HG03558 (cell line): Measurements from ENCODE around the gene CNOT4.
"Not testable (repeated sequence)": the region's sequence is repeated elsewhere in the genome, so short reads cannot be mapped to it uniquely, and the experiment has no call there.

Source experiments
- ATAC-seq: cut with Tn5 transposase; IDR thresholded peaks from one replicate; pipeline ENCODE4 v1.9.1; 2021; ENCODE audit warnings: moderate number of reproducible peaks; ENCODE audit not compliant: unreplicated experiment; ENCODE audit errors: extremely low read depth

The CNOT4 gene

DNA sequence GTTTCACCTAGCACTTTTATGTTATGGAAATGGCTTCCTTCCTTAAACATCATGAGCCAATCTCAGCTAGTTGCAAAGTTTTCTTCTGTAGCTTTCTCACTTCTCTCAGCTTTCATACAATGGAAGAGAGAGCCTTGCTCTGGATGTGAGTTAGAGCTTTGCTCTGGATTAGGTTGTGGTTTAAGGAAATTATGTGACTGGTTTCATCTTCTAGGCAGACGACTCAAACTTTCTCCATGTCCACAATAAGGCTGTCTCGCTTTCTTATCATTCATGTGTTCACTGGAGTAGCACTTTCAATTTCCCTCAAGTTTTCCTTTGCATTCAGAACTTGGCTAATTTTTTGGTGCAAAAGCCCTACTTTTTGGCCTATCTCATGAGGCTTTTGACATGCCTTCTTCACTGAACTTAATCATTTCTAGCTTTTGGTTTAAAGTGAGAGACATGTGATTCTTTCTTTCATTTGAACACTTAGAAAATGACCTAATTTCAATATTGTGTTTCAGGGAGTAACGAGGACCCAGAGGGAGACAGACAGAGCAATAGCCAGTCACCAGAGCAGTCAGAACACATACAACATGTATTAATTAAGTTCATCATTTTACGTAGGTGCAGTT is 49.8 kb downstream of the CNOT4 start:
- ATAC-seq: no peak

DNA sequence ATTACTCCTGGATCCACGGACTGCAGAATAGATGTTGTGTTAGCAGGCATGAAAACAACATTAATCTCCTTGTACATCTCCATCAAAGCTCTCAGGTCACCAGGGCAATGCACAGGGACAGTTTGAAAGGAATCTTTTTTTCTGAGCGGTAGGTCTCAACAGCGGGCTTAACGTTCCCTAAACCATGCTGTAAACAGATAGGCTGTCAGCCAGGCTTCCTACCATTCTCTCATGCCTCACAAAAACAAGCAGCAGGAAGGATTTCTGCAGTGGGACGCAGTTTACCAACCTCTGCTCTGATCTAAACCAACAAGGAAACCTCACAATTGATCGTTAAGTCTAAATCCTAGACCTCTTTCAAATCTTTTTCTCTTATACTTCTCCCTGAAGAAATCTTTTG is 50.8 kb downstream of the CNOT4 start:
- no peak for ATAC-seq

DNA sequence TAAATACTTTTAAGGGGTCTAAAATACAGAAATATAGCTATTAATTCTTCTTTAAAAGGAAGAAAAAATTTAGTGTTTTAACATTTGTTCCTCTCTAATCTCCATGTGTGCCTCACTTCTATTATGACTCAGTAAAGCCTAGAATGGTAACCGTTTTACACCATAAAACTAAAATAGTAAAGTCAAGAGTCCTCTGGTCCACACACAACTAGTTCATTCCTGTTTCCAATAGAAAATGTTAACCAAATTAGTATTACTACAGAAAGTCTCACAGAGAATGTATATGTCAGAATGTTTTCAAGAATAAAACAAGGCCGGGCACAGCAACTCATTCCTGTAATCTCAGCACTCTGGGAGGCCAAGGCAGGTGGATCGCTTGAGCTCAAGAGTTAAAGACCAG is 55.8 kb downstream of the CNOT4 start:
- no peak for ATAC-seq

DNA sequence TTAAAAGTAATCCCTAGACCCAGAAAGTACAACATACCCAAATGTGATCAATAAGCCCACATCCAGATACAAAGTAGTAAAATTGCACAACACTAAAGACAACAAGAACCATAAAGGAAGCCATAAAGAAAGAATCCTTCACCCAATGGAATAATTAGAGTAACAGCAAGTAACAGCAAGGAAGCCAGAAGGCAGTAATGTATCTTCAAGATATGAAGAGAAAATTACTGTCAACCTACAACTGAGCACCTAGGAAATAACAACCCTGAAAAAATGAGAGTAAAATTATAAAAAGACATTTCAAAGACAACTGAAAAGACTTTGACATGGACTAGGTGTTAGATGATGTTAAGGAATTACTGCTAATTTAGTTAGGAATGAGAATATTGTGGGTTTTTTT is 60.5 kb downstream of the CNOT4 start:
- ATAC-seq: no peak

DNA sequence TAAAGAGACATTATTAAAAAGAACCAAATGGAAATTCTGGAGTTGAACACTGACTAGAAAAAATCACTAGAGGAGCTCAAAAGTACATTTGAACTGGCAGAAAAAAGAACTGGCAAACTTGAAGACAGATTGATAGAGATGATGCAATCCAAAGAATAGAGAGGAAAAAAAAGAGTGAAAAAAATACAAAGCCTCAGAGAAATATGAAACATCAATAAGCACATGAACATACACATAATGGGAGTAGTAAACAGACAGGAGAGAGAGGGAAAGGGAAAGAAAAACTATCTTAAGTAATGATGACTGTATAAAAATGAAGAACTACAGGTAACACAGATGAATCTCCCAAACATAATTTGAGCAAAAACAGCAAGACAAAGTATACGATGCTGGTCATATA is 61.1 kb downstream of the CNOT4 start:
- ATAC-seq: no peak

DNA sequence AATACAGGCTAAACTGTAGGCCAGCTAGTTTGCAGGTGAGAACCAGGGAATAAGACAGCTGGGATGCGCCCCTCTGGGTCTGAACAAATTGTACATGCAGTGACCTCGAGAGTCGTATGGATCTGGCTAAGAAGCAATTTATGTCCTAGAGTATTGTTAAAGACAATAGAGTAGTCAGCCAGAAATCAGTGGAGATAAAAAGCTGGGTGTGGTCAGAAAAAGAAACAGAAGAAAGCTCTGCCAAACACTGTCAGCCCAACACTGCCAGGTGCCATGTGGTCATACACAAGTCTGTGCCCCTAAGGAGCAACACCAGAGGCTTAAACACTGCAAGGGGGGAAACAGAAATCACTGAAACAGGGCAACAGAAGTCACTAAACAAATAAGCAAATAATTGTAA is 62.2 kb downstream of the CNOT4 start:
- ATAC-seq: no peak

DNA sequence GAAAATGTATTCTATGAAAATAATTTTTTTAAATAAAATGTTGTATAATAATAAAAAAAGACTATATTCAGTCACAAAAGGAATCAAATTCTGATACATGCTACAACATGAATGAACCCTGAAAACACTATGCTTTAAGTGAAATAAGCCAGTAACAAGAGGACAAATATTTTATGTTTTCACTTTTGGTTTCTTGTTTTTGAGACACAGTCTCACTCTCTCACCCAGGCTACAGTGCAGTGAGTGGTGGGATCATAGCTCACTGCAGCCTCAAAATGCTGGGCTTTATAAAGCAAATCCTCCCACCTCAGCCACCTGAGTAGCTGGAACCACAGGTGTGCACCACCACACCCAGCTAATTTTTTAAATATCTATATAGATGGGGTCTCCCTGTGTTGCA is 64.2 kb downstream of the CNOT4 start:
- ATAC-seq: no peak

DNA sequence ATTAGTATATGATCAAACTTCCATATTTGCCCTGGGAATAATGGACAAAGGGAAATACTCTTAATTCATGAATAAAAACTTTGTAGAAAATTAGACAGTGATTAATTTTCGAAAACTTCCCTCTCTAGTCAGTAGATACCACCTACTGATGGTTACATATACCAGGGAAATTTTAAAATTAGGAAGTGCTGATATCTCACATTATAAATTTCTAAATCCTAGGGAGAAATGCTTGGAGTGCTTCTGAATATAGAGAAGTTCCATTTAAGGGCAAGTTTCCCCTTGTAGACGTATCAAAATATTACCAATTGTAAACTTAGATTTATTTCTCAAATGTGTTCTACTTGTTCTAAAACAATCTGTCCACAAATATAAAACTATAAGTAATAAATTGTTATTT is 64.6 kb downstream of the CNOT4 start:
- ATAC-seq: not testable (repeated sequence)

DNA sequence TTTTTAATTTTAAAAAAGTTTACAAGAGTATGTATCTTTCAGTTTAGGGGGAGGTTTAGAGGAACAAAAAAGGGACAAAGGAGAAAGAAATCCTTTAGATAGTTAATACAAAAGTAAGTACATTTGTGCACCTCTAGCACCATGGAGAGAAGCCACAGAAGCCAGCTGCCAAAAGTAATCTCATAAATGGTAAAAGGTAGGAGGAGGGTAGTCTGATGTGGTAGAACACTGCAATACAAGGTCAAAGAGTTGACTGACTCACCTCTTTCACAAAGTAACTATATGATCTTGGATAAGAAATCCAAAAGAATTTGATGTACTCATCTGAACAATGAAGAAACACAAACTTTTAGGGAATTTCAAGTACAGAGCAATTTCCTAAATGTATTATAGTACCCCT is 68.1 kb downstream of the CNOT4 start:
- no peak for ATAC-seq

DNA sequence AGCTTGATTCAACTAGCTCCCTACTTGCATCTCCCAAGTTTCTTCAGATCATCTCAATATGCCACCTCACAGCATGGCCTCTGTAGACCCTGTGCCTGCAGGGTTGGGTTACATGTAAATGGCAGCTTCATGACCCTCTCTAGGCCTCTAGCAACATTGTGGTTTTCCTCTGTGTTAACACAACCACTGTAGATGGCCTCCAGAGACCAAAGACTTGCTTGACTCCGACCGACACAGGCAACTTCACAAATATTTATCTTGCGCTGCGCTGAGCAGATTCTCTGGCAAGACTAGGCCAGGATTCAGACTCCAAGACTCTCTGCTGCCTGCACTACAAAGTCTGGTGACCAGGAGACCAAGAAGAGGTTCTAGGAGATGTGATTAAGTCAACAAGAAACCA is 75.9 kb downstream of the CNOT4 start:
- no peak for ATAC-seq

DNA sequence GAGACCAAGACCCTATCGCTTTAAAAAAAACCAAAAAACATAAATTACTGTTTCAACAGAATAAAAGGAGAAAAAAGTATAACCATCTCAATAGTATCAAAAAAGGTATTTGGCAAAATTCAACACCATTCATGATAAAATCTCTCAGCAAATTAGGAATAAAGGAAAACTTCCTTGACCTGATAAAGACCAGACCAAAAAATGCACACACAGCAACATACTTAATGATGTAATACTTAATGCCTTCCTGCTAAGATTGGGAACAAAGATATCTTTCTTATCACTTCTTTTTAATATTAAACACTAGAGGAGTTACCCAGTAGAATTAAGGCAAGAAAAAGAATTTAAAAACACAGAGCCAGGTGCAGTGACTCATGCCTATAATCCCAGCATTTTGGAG is 79.3 kb downstream of the CNOT4 start:
- ATAC-seq: no peak

DNA sequence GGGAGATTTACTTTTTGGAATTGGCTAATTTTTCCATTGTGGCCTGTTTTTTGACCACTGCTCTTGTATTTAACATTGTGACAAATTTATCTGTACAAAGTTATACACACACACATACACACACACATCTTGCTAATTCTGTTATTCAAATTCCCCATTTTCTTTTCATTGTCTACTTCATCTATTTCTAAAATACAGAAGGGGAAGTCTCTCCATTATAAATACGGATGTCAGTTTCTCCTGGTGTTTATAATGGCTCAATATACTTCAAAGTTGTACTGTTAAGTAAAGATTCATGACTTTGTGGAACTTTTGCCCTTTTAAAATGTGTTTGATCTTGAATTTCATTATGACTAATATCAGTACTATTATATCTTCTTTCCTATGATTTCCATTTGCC is 81.0 kb downstream of the CNOT4 start:
- ATAC-seq: no peak

DNA sequence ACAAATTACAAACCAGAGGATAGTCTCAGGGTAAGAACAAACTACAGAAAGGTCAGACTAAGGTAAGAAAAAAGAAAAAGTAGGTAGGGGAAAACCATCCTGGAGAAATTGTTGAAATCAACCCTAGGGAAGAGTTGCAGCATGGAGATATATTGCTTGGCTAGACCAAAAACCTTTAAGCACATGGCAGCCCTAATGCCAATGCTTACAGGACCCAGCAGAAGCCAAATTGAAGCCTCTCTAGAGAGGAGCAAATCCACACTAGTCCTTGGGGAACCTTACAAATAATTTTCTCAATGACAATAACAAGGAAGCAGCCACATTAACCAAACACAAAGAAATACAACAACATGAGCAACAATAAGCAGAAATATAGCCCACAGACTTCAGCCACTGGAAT is 81.9 kb downstream of the CNOT4 start:
- no peak for ATAC-seq

DNA sequence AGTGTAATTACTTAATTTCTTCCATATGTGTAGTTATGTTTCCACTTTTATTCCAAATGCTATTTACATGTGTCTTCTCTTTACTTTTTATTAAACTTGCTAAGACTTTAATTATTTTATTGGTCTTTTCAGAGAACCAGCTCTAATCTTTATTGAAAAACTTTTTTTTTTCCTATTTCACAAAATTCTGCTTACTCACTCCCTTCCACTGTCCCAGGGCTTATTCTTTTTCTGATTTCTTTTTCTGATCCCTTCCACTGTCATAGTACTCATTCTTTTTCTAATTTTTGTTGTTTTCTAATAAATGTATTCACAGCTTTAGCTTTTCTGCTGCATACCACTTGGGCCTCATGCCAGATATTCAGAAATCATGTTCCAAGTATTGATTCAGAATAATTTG is 82.7 kb downstream of the CNOT4 start:
- ATAC-seq: no peak

DNA sequence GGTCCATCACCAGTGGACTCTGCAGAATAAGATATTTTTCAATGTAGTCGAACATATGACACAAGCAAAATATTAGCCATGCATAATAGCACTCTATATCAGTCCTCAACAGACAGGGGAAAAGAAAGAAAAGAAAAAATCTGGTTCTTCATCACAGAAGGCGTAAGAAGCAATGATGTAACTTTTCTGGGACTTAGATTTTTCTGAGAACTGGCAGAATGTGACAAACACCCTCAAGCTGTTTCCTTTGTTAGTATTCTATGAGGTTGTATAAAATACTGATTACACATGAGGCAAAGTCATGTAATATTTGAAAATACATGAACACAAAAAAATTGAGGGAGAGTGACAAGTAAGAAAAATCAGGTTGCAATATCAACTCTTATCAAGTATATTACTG is 84.9 kb downstream of the CNOT4 start:
- ATAC-seq: no peak

DNA sequence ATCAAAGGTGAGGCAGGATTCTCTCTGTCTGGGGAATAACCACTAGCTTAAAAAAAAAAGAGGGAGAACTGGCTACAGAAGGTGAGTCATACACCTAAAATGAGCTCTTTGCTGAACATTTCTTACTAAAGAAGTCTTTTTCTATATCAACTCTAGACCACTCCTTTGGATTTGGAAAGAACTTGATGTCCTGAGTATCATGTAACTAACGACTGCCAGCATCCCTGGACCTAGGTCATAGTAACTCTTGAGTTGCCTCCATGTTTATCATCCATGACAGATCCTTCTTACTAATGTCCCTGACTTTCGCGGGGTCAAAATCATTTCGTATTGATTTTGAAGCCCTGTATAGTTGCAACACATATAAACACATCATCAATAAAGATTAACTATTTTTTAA is 89.1 kb downstream of the CNOT4 start:
- ATAC-seq: no peak

DNA sequence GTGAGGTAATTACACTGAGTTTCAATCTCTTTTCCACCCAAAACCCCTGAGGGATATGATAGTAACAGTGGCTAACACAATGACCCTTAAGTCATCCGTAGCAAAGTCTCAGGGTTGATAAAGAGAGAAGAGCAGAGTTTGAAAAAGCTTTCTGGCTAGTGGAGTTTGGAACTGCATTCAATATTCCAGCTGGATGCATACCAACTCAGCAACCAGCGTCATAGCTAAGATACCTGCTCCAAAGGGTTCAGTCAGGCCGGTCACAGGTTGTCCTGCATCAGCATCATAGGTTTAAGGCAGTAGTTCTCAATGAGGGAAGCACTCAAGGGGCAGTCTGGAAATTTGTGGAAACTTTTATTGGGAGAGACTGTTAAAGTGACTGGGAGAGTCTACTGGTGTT is 93.5 kb downstream of the CNOT4 start:
- ATAC-seq: no peak

DNA sequence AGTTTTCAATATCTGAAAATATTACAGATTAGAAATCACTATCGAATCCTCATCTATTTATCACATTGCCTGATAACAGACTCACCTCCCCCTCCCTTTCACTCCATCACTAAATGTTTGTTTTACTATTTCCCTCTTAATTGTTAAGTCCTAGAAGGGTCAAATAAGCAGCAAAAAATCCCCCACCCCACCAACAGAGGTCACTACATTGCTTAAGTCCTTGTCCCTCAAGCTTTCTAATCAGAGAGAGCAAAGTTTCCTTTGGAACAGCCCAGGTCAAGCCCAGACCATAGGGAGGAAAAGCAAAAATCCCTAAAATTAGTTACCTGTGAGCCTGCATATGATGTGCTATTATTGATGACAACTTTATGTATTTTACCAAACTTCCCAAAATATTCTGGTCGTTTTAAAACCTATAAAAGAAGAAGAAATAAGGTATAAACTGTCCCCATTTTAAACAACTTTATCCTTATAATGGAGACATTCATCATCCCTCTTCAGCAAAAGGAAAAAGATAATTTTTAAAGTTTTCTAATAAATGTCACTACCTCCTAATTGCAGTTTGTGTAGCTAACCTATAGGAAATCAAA is 95.0 kb downstream of the CNOT4 start:
- ATAC-seq: no peak

DNA sequence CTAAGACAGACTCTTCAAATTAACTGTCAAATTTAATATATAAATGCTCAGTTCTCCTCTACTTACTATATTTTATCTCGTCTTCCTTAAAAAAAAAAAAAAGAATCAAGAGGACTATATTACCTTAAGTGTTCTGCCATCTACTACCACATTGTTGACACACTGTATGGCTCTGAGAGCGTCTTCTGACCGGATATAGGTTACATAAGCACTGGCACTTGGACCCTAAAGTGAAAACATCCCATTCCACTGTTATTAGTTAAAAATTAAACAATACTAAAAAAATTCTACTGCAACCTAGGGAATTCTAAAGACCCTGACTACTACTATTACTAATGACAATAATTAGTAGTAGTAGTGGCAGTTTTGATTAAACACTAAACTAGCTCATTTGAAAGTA is 95.7 kb downstream of the CNOT4 start:
- no peak for ATAC-seq

DNA sequence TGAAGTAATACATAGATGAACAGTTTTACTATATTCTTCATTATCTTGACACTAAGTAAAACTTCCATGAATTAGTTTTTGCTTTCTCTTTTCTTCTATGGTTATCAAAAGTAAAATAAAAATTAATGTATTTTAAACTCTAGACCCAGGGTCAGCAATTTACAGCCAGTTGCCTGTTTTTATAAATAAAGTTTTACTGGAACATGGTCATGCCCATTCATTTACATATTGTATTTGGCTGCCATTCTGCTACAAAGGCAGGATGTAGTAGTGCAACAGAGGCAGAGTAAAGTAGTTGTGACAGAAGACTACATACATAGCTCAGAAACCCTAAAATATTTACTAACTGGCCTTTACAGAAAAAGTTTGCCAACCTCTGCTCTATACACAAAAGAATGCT is 98.8 kb downstream of the CNOT4 start:
- no peak for ATAC-seq

DNA sequence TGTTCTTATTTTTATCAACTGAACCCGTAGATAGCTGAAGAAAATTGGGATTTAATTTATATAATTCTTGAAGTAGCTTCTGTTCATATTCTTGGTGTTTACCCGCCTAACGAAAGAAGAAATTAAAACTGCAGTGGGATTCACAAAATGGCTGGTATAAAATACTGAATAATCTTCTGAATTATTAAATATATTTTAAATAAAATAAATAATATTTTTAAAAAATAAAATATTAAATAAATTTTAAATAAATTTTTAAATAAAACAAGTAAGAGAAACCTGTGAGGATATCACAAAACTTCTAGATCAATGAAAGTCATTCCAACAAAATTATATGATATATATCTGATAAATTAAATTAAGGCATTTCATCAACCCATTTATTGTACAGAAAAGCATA is 99.4 kb downstream of the CNOT4 start:
- ATAC-seq: no peak

DNA sequence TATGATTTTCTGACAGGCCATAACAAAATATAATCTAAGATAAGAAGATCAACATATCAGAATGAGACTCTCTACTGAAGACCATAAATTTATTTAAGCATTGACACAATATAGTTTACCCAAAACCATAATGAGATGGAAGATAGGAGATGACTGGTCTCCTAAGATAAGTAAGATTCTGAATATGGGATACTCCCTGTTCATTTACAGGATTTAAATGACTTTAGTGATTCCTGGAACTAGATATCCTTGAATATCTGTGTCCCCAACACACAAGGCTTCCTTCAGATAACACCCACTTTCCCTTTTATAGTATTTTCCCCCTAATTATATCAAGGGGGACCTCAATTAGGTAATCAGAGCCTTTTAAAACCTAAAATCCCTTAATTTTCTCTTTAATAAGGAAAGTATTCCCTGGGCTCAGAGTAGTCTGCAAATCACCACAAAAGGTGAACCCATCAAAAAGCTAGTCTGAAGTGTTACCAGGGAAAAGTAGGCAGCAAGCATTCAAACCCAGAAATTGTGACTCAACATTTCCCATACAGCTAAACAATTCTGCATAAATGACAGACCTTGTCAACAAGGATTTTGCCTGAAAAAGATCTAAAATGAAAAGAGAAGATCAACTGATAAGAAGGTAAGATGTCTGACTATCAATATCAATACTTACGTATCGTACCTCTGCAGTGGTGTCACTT is 99.9 kb downstream of the CNOT4 start:
- ATAC-seq: no peak
